Peyer's patch (tissue), 4 donors: Measurements from ENCODE around the gene ITM2C. TPM values are rescaled to one million over a fixed set of nuclear protein-coding genes. Genes with fewer than 3 reads are reported as not detected.
A peak's percentile ranks its signal among the peaks of the same experiment; 100 is the strongest.

ENCODE experiments used
- DNase-seq, 3 donors: peaks; one replicate each; pipeline ENCODE4 v3.0.0-alpha.2; 2017 to 2019
- H3K27ac ChIP-seq, 4 donors: fragments of 200-600 bp; sonication (generic); one replicate each; pipeline ENCODE4 v1.5.1; 2016 to 2019
- H3K27me3 ChIP-seq, 2 donors: fragments of 200-600 bp; sonication (generic); one replicate each; pipeline ENCODE4 v1.5.1; 2019
- H3K36me3 ChIP-seq, 3 donors: fragments of 200-600 bp; sonication (generic); one replicate each; pipeline ENCODE4 v1.5.1; 2016 to 2019
- H3K4me1 ChIP-seq, 4 donors: fragments of 200-600 bp; sonication (generic); one replicate each; pipeline ENCODE4 v1.5.1; 2016 to 2019
- H3K4me3 ChIP-seq, 4 donors: fragments of 200-600 bp; sonication (generic); 1 replicate in 3 of 4; 2 replicates in 1 of 4; pipeline ENCODE4 v1.5.1; 2016 to 2019; ENCODE audit warnings: mild to moderate bottlenecking in 1 of 4
- H3K9me3 ChIP-seq, 4 donors: fragments of 200-600 bp; sonication (generic); one replicate each; pipeline ENCODE4 v1.5.1; 2016 to 2019; ENCODE audit warnings: mild to moderate bottlenecking in 1 of 4
- CTCF ChIP-seq, 6 experiments: fragments of 450-650 bp in 4 of 6; fragments of 200-600 bp in 2 of 6; sonication (generic) in 1 of 6; IDR thresholded peaks; one replicate each; pipeline ENCODE4 v1.5.1; 2017 to 2019; ENCODE audit warnings: antibody characterized with exemption in 6 of 6, mild to moderate bottlenecking in 3 of 6, moderate library complexity in 1 of 6
- POLR2A ChIP-seq, 2 donors: fragments of 450-650 bp; IDR thresholded peaks; one replicate each; pipeline ENCODE4 v1.5.1; 2017; ENCODE audit warnings: antibody characterized with exemption in 2 of 2, mild to moderate bottlenecking in 2 of 2, moderate library complexity in 2 of 2
- total RNA-seq, 4 donors: library from RNA; depleted of rRNA; stranded (reverse); fragments of >200 nt; gene quantifications; one replicate each; pipeline ENCODE4 v1.1.0, GENCODE V29; 2016

ITM2C gene
- total RNA-seq, 4 donors from 2014 or later, result 69.3 to 710 (median 610) TPM

- H3K4me1 ChIP-seq, result no peaks in the 10 kb centered on the region
- H3K4me3 ChIP-seq, result no peak overlapping the region
- DNase-seq, result peak in 1 of 3 donors; percentile 36
- H3K36me3 ChIP-seq, result no peaks in the 10 kb centered on the region
- no peaks in the 10 kb centered on the region for H3K27me3 ChIP-seq
- H3K27ac ChIP-seq, result no peak overlapping the region
- TF ChIP-seq CTCF (IDR thresholded peaks at IDR 0.05) (no peak), POLR2A (IDR thresholded peaks at IDR 0.05) (no peak)
- no peaks in the 10 kb centered on the region for H3K9me3 ChIP-seq
Observed at GRCh38 chr2:230904856-230905447, 40.2 kb downstream of the ITM2C start.

- Histone ChIP-seq H3K27ac (no peak overlapping the region), H3K27me3 (no peaks in the 10 kb centered on the region), H3K36me3 (no peaks in the 10 kb centered on the region), H3K4me3 (no peak overlapping the region), H3K9me3 (no peaks in the 10 kb centered on the region), H3K4me1 (no peaks in the 10 kb centered on the region)
- TF ChIP-seq CTCF (IDR thresholded peaks at IDR 0.05) (no peak), POLR2A (IDR thresholded peaks at IDR 0.05) (no peak)
- peak in 2 of 3 donors; percentile 41 to 60 for DNase-seq
Observed at GRCh38 chr2:230905448-230906421, 41.0 kb downstream of the ITM2C start.

GRCh38 chr2:230906471-230907230 lies 41.9 kb downstream of the ITM2C start:
- H3K4me3 ChIP-seq, result no peak overlapping the region
- no peak overlapping the region for H3K27ac ChIP-seq
- H3K4me1 ChIP-seq, result no peaks in the 10 kb centered on the region
- no peaks in the 10 kb centered on the region for H3K36me3 ChIP-seq
- H3K9me3 ChIP-seq, result no peaks in the 10 kb centered on the region
- H3K27me3 ChIP-seq, result no peaks in the 10 kb centered on the region
- DNase-seq, result peak in 1 of 3 donors; percentile 38
- no peak for TF ChIP-seq CTCF (IDR thresholded peaks at IDR 0.05)
- no peak for TF ChIP-seq POLR2A (IDR thresholded peaks at IDR 0.05)

- TF ChIP-seq POLR2A (IDR thresholded peaks at IDR 0.05) (no peak), CTCF (IDR thresholded peaks at IDR 0.05) (no peak)
- H3K4me3 ChIP-seq, result no peak overlapping the region
- no peaks in the 10 kb centered on the region for H3K27me3 ChIP-seq
- H3K9me3 ChIP-seq, result no peaks in the 10 kb centered on the region
- no peaks in the 10 kb centered on the region for H3K4me1 ChIP-seq
- no peak for DNase-seq
- H3K36me3 ChIP-seq, result no peaks in the 10 kb centered on the region
- peak overlapping the region in 1 of 4 donors; percentile 63 for H3K27ac ChIP-seq
Observed at GRCh38 chr2:230907361-230908091, 42.8 kb downstream of the ITM2C start.

- peak in 1 of 3 donors; percentile 35 for DNase-seq
- H3K4me3 ChIP-seq, result no peak overlapping the region
- H3K36me3 ChIP-seq, result no peaks in the 10 kb centered on the region
- no peaks in the 10 kb centered on the region for H3K27me3 ChIP-seq
- H3K9me3 ChIP-seq, result no peaks in the 10 kb centered on the region
- TF ChIP-seq CTCF (IDR thresholded peaks at IDR 0.05) (no peak), POLR2A (IDR thresholded peaks at IDR 0.05) (no peak)
- no peaks in the 10 kb centered on the region for H3K4me1 ChIP-seq
- H3K27ac ChIP-seq, result peak overlapping the region in 2 of 4 donors; percentile 22 to 63
Observed at GRCh38 chr2:230908092-230908594, 43.4 kb downstream of the ITM2C start.
